Endodermal cell (in vitro differentiated cells): ENCODE data around the gene RBM47. TPM values are rescaled to one million over a fixed set of nuclear protein-coding genes. Genes with fewer than 3 reads are reported as not detected.
"Not testable (repeated sequence)": the region's sequence is repeated elsewhere in the genome, so short reads cannot be mapped to it uniquely, and the experiment has no call there.

Experiments
- DNase-seq: peaks from one replicate; pipeline ENCODE4 v3.0.0-alpha.2; 2017
- H3K27ac ChIP-seq: 2 replicates; pipeline ENCODE4 v1.5.1; 2013; ENCODE audit warnings: mild to moderate bottlenecking, low read depth, low read length, moderate library complexity
- H3K27me3 ChIP-seq: 2 replicates; pipeline ENCODE4 v1.6.1; 2013; ENCODE audit warnings: mild to moderate bottlenecking, low read length, moderate library complexity; ENCODE audit not compliant: insufficient read depth, control insufficient read depth, poor library complexity, severe bottlenecking
- H3K36me3 ChIP-seq: 2 replicates; pipeline ENCODE4 v1.7.0; 2013; ENCODE audit warnings: mild to moderate bottlenecking, low read length, moderate library complexity; ENCODE audit not compliant: control insufficient read depth, insufficient read depth
- H3K4me1 ChIP-seq: one replicate; pipeline ENCODE4 v1.7.0; 2013; ENCODE audit warnings: low read length; ENCODE audit not compliant: control insufficient read depth, insufficient read depth
- H3K4me3 ChIP-seq: 2 replicates; pipeline ENCODE4 v1.5.1; 2013; ENCODE audit warnings: mild to moderate bottlenecking, low read length, moderate library complexity
- H3K9ac ChIP-seq: 2 replicates; pipeline ENCODE4 v1.6.1; 2013; ENCODE audit warnings: mild to moderate bottlenecking, low read length, moderate library complexity; ENCODE audit not compliant: poor library complexity, severe bottlenecking; ENCODE audit errors: extremely low read depth
- H3K9me3 ChIP-seq: 2 replicates; pipeline ENCODE4 v1.6.1; 2013; ENCODE audit warnings: mild to moderate bottlenecking, low read length, moderate library complexity; ENCODE audit not compliant: control insufficient read depth
- H3K27ac Mint-ChIP-seq: 2 replicates; pipeline ENCODE4 v1.8.0; 2020; ENCODE audit warnings: mixed read lengths
- H3K27me3 Mint-ChIP-seq: 2 replicates; pipeline ENCODE4 v1.8.0; 2021; ENCODE audit warnings: mild to moderate bottlenecking, mixed read lengths; ENCODE audit not compliant: insufficient read depth
- H3K36me3 Mint-ChIP-seq: 2 replicates; pipeline ENCODE4 v1.8.0; 2020; ENCODE audit warnings: low read depth, mixed read lengths
- H3K4me1 Mint-ChIP-seq: 2 replicates; pipeline ENCODE4 v1.8.0; 2020; ENCODE audit warnings: mixed read lengths
- H3K4me3 Mint-ChIP-seq: 2 replicates; pipeline ENCODE4 v1.8.0; 2020; ENCODE audit warnings: mild to moderate bottlenecking, moderate library complexity, mixed read lengths
- H3K9me3 Mint-ChIP-seq: 2 replicates; pipeline ENCODE4 v1.8.0; 2020; ENCODE audit warnings: mild to moderate bottlenecking, mixed read lengths
- CTCF ChIP-seq: fragments of 200-600 bp; sonication (generic); conservative IDR thresholded peaks from 2 replicates; pipeline ENCODE4 v1.5.0; 2021; ENCODE audit warnings: antibody characterized with exemption, mild to moderate bottlenecking
- WGBS, 2 experiments: methylation state at CpG; one replicate each; pipeline versions ENCODE4 v1.1.5 to v1.1.7; 2013; ENCODE audit warnings: missing lambda C conversion rate in 2 of 2, mixed read lengths in 1 of 2; ENCODE audit not compliant: insufficient coverage in 1 of 2, insufficient read length in 1 of 2; 5-methylcytosine and 5-hydroxymethylcytosine counted together
- total RNA-seq, 2 donors: library from RNA; stranded (reverse); fragmentation: NEBNext Ultra II Directional in 1 of 2; extraction: Animal tissue kit (Norgen Biotek cat#: 25700) in 1 of 2; gene quantifications; 2 replicates in 1 of 2; 3 replicates in 1 of 2; pipeline ENCODE4 v1.2.1, GENCODE V29; 2021

The RBM47 gene
- total RNA-seq, 2 donors from 2014 or later: 71.7 to 90.6 TPM

GRCh38 chr4:40521957-40522356 is 107.7 kb downstream of the RBM47 start:
- Mint-ChIP-seq H3K27ac (no peak overlapping the region), H3K27me3 (no peaks in the 10 kb centered on the region), H3K4me3 (no peak overlapping the region), H3K4me1 (peaks cover 14% of the 10 kb centered on the region), H3K9me3 (no peaks in the 10 kb centered on the region), H3K36me3 (peaks cover 9% of the 10 kb centered on the region)
- DNase-seq: no peak
- no peaks in the 10 kb centered on the region for H3K36me3 ChIP-seq
- H3K9me3 ChIP-seq: no peaks in the 10 kb centered on the region
- H3K9ac ChIP-seq: no peak overlapping the region
- H3K27ac ChIP-seq: no peak overlapping the region
- no peaks in the 10 kb centered on the region for H3K4me1 ChIP-seq
- no peak overlapping the region for H3K4me3 ChIP-seq
- WGBS, 2 experiments: 85 to 94% methylated on average over 2 of the region's 2 CpGs
- no peak for TF ChIP-seq CTCF
- H3K27me3 ChIP-seq: no peaks in the 10 kb centered on the region

- no peaks in the 10 kb centered on the region for H3K36me3 ChIP-seq
- peaks cover 18% of the 10 kb centered on the region for H3K4me1 Mint-ChIP-seq
- H3K9ac ChIP-seq: no peak overlapping the region
- TF ChIP-seq CTCF: no peak
- no peaks in the 10 kb centered on the region for H3K4me1 ChIP-seq
- 95 to 100% methylated on average over 1 to 4 of the region's 4 CpGs for WGBS, 2 experiments
- H3K9me3 Mint-ChIP-seq: no peaks in the 10 kb centered on the region
- H3K4me3 ChIP-seq: no peak overlapping the region
- H3K27me3 Mint-ChIP-seq: no peaks in the 10 kb centered on the region
- DNase-seq: no peak
- H3K36me3 Mint-ChIP-seq: peaks cover 7% of the 10 kb centered on the region
- no peaks in the 10 kb centered on the region for H3K9me3 ChIP-seq
- H3K27ac ChIP-seq: no peak overlapping the region
- no peaks in the 10 kb centered on the region for H3K27me3 ChIP-seq
- no peak overlapping the region for H3K4me3 Mint-ChIP-seq
- H3K27ac Mint-ChIP-seq: no peak overlapping the region
Measured at GRCh38 chr4:40520533-40520932, 109.1 kb downstream of the RBM47 start.

GRCh38 chr4:40517081-40517480 is 112.6 kb downstream of the RBM47 start:
- Mint-ChIP-seq H3K4me1 (peaks cover 34% of the 10 kb centered on the region), H3K27ac (peak overlapping the region; percentile 73)
- not testable (repeated sequence) for H3K27me3 Mint-ChIP-seq, H3K4me1 ChIP-seq, DNase-seq, H3K36me3 ChIP-seq, H3K9me3 Mint-ChIP-seq, H3K4me3 ChIP-seq, H3K9me3 ChIP-seq, H3K27ac ChIP-seq, H3K9ac ChIP-seq, H3K36me3 Mint-ChIP-seq, H3K4me3 Mint-ChIP-seq, H3K27me3 ChIP-seq
- 92 to 93% methylated on average over 3 to 5 of the region's 5 CpGs for WGBS, 2 experiments

- 82 to 92% methylated on average over 2 to 4 of the region's 4 CpGs for WGBS, 2 experiments
- Mint-ChIP-seq H3K27me3 (no peaks in the 10 kb centered on the region), H3K9me3 (no peaks in the 10 kb centered on the region), H3K4me3 (no peak overlapping the region), H3K36me3 (peaks cover 5% of the 10 kb centered on the region), H3K4me1 (peaks cover 34% of the 10 kb centered on the region), H3K27ac (peak overlapping the region; percentile 13)
- H3K9me3 ChIP-seq: no peaks in the 10 kb centered on the region
- DNase-seq: peak; percentile 67
- H3K27me3 ChIP-seq: no peaks in the 10 kb centered on the region
- H3K36me3 ChIP-seq: no peaks in the 10 kb centered on the region
- H3K9ac ChIP-seq: no peak overlapping the region
- peaks cover 4% of the 10 kb centered on the region for H3K4me1 ChIP-seq
- H3K4me3 ChIP-seq: no peak overlapping the region
- no peak overlapping the region for H3K27ac ChIP-seq
- TF ChIP-seq CTCF: no peak
Measured at GRCh38 chr4:40516651-40517050, 113.0 kb downstream of the RBM47 start.
